Measurements from ENCODE around the gene SPACA6.

- no peak for TF ChIP-seq CTCF (IDR thresholded peaks at IDR 0.05)
- no peak for TF ChIP-seq POLR2A (IDR thresholded peaks at IDR 0.05)
Measured at GRCh38 chr19:51691074-51691583, 2.0 kb upstream of the SPACA6 start.
